ENCODE measurements around the gene SLC12A8. TPM values are rescaled to one million over a fixed set of nuclear protein-coding genes. Genes with fewer than 3 reads are reported as not detected.

SLC12A8 gene
- total RNA-seq, 1 experiment from 2014 or later = 13.0 TPM

- no peaks in the 10 kb centered on the region for H3K9me3 Mint-ChIP-seq (ENCODE audit: unreplicated experiment)
Observed at GRCh38 chr3:125163739-125164601, 48.6 kb downstream of the SLC12A8 start.

GRCh38 chr3:125161607-125162219 lies 50.8 kb downstream of the SLC12A8 start:
- no peak for DNase-seq (ENCODE audit: unreplicated experiment)
- no TSS peak for BruUV-seq (replicated peaks)
- POLR2A ChIA-PET = interaction anchor here (0.7 kb wide), 1 partner anchor 78 kb away, joined by 3 read pairs; no protein-coding TSS in a partner anchor

More at GRCh38 chr3:125163739-125164601, 48.6 kb downstream of the SLC12A8 start:
- TF ChIP-seq CTCF (IDR thresholded peaks at IDR 0.05; ENCODE audit: unreplicated experiment) = no peak
- intact Hi-C loops (cut with micrococcal nuclease) = no loop called here
- ChIA-PET POLR2A (no interaction called here), CTCF (interaction anchor here (0.7 to 1.1 kb wide), 3 partner anchors 38 to 231 kb away, joined by 3 read pairs; no protein-coding TSS in a partner anchor)
- H3K36me3 Mint-ChIP-seq (ENCODE audit: insufficient read depth, unreplicated experiment) = peaks cover 10% of the 10 kb centered on the region
- no peak for DNase-seq (ENCODE audit: unreplicated experiment)
- no peaks in the 10 kb centered on the region for H3K27me3 Mint-ChIP-seq (ENCODE audit: insufficient read depth, unreplicated experiment)
- H3K4me1 Mint-ChIP-seq (ENCODE audit: insufficient read depth, unreplicated experiment) = peaks cover 6% of the 10 kb centered on the region
- H3K27ac Mint-ChIP-seq (ENCODE audit: low read depth, unreplicated experiment) = no peak overlapping the region
- BruUV-seq (replicated peaks) = no TSS peak
- H3K4me3 Mint-ChIP-seq (ENCODE audit: unreplicated experiment) = no peak overlapping the region

DNA sequence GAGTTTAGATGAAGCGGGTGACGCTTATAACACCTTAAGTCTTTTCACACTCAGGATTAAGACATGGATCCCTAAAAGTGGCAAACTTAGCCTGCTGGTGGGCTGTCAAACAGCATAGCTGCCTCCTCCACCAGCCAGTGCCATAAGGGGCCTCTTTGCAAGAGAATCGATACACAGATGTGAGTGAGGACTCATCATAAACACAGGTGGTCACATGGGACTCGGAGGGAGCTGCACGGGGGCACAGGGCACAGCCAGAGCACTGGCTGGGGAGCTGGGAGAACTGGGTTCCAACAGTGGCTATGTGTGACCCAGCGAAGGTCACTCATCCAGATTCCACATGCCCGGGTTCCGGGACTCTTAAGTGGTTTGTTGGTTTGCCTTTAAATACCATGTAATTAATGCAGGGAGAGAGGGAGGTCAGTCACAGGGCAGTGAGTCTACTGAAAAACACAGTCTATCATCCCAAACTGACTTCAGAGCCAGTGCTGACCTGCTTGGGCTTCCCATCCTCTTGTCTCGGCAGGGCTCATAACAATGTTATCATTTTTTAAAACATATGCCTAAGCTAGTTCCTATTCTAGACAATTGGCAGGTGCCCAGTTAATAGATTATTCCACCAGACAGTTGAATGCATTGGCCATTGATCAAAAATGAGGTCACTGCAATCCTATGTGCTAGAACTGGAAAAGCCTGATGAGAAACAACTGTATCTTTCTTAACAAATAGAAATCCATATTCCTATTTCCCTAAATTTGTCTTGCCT lies 51.8 kb downstream of the SLC12A8 start:
- DNase-seq (ENCODE audit: unreplicated experiment) = no peak
- Mint-ChIP-seq H3K27ac (ENCODE audit: low read depth, unreplicated experiment) (no peak overlapping the region), H3K36me3 (ENCODE audit: insufficient read depth, unreplicated experiment) (peaks cover 10% of the 10 kb centered on the region), H3K9me3 (ENCODE audit: unreplicated experiment) (no peaks in the 10 kb centered on the region), H3K27me3 (ENCODE audit: insufficient read depth, unreplicated experiment) (no peaks in the 10 kb centered on the region), H3K4me3 (ENCODE audit: unreplicated experiment) (no peak overlapping the region), H3K4me1 (ENCODE audit: insufficient read depth, unreplicated experiment) (peaks cover 4% of the 10 kb centered on the region)
- intact Hi-C loops (cut with micrococcal nuclease) = no loop called here
- POLR2A ChIA-PET = interaction anchor here (0.7 kb wide), 1 partner anchor 77 kb away, joined by 3 read pairs; no protein-coding TSS in a partner anchor
- CTCF ChIA-PET = interaction anchor here (0.8 kb wide), 1 partner anchor 8 kb away, joined by 4 read pairs; no protein-coding TSS in a partner anchor
- BruUV-seq (replicated peaks) = no TSS peak
- no peak for TF ChIP-seq CTCF (IDR thresholded peaks at IDR 0.05; ENCODE audit: unreplicated experiment)

More at GRCh38 chr3:125161607-125162219, 50.8 kb downstream of the SLC12A8 start:
- intact Hi-C loops (cut with micrococcal nuclease) = no loop called here
- Mint-ChIP-seq H3K9me3 (ENCODE audit: unreplicated experiment) (no peaks in the 10 kb centered on the region), H3K27me3 (ENCODE audit: insufficient read depth, unreplicated experiment) (no peaks in the 10 kb centered on the region), H3K4me3 (ENCODE audit: unreplicated experiment) (no peak overlapping the region), H3K36me3 (ENCODE audit: insufficient read depth, unreplicated experiment) (peaks cover 10% of the 10 kb centered on the region), H3K4me1 (ENCODE audit: insufficient read depth, unreplicated experiment) (peaks cover 9% of the 10 kb centered on the region), H3K27ac (ENCODE audit: low read depth, unreplicated experiment) (no peak overlapping the region)
- TF ChIP-seq CTCF (IDR thresholded peaks at IDR 0.05; ENCODE audit: unreplicated experiment) = no peak
- CTCF ChIA-PET = interaction anchor here (1.1 kb wide), 1 partner anchor 11 kb away, joined by 3 read pairs; no protein-coding TSS in a partner anchor
